Measurements from ENCODE around the gene KDM8.

- TF ChIP-seq, protein P1, sequence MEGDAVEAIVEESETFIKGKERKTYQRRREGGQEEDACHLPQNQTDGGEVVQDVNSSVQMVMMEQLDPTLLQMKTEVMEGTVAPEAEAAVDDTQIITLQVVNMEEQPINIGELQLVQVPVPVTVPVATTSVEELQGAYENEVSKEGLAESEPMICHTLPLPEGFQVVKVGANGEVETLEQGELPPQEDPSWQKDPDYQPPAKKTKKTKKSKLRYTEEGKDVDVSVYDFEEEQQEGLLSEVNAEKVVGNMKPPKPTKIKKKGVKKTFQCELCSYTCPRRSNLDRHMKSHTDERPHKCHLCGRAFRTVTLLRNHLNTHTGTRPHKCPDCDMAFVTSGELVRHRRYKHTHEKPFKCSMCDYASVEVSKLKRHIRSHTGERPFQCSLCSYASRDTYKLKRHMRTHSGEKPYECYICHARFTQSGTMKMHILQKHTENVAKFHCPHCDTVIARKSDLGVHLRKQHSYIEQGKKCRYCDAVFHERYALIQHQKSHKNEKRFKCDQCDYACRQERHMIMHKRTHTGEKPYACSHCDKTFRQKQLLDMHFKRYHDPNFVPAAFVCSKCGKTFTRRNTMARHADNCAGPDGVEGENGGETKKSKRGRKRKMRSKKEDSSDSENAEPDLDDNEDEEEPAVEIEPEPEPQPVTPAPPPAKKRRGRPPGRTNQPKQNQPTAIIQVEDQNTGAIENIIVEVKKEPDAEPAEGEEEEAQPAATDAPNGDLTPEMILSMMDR (IDR thresholded peaks at IDR 0.05; ENCODE audit: insufficient read depth, low read depth, low read length): no peak
- TF ChIP-seq EZH2 (IDR thresholded peaks at IDR 0.05; ENCODE audit: insufficient read depth, low read length): no peak
Observed at GRCh38 chr16:27265982-27266381, 62.7 kb downstream of the KDM8 start.
